H1 (cell line): Measurements from ENCODE around the gene C1orf21. TPM values are rescaled to one million over a fixed set of nuclear protein-coding genes. Genes with fewer than 3 reads are reported as not detected.

Source experiments
- polyA plus RNA-seq, 7 experiments: library from polyadenylated mRNA; depleted of rRNA in 3 of 7; stranded (reverse) in 5 of 7; unstranded in 2 of 7; fragments of >200 nt in 5 of 7; fragments of 200-250 nt in 2 of 7; gene quantifications; 1 replicate in 5 of 7; 2 replicates in 1 of 7; 4 replicates in 1 of 7; pipeline versions ENCODE4 v1.2.1 to v1.2.3, GENCODE V29; 2011 to 2013; ENCODE audit warnings: missing spikeins in 2 of 7, mixed read lengths in 2 of 7
- total RNA-seq: library from RNA; stranded (reverse); fragmentation: NEBNext Ultra II Directional; extraction: Animal tissue kit (Norgen Biotek cat#: 25700); gene quantifications from 2 replicates; pipeline ENCODE4 v1.2.1, GENCODE V29; 2021
- TF ChIP-seq, protein P1 (sequence below): fragments of 300-600 bp; sonication (generic); IDR thresholded peaks from 2 replicates; pipeline ENCODE4 v1.7.1; 2012; ENCODE audit warnings: low read length, moderate library complexity, mild to moderate bottlenecking, inconsistent platforms; ENCODE audit not compliant: insufficient replicate concordance

Gene C1orf21
- total and polyA plus RNA-seq, 2 of the 8 experiments (the other 6 are each of a cell fraction or from before 2014, with no cell fraction given), result 16.6 to 51.0 TPM

GRCh38 chr1:184615301-184615700, 228.5 kb downstream of the C1orf21 start (continued):
- TF ChIP-seq, protein P1, sequence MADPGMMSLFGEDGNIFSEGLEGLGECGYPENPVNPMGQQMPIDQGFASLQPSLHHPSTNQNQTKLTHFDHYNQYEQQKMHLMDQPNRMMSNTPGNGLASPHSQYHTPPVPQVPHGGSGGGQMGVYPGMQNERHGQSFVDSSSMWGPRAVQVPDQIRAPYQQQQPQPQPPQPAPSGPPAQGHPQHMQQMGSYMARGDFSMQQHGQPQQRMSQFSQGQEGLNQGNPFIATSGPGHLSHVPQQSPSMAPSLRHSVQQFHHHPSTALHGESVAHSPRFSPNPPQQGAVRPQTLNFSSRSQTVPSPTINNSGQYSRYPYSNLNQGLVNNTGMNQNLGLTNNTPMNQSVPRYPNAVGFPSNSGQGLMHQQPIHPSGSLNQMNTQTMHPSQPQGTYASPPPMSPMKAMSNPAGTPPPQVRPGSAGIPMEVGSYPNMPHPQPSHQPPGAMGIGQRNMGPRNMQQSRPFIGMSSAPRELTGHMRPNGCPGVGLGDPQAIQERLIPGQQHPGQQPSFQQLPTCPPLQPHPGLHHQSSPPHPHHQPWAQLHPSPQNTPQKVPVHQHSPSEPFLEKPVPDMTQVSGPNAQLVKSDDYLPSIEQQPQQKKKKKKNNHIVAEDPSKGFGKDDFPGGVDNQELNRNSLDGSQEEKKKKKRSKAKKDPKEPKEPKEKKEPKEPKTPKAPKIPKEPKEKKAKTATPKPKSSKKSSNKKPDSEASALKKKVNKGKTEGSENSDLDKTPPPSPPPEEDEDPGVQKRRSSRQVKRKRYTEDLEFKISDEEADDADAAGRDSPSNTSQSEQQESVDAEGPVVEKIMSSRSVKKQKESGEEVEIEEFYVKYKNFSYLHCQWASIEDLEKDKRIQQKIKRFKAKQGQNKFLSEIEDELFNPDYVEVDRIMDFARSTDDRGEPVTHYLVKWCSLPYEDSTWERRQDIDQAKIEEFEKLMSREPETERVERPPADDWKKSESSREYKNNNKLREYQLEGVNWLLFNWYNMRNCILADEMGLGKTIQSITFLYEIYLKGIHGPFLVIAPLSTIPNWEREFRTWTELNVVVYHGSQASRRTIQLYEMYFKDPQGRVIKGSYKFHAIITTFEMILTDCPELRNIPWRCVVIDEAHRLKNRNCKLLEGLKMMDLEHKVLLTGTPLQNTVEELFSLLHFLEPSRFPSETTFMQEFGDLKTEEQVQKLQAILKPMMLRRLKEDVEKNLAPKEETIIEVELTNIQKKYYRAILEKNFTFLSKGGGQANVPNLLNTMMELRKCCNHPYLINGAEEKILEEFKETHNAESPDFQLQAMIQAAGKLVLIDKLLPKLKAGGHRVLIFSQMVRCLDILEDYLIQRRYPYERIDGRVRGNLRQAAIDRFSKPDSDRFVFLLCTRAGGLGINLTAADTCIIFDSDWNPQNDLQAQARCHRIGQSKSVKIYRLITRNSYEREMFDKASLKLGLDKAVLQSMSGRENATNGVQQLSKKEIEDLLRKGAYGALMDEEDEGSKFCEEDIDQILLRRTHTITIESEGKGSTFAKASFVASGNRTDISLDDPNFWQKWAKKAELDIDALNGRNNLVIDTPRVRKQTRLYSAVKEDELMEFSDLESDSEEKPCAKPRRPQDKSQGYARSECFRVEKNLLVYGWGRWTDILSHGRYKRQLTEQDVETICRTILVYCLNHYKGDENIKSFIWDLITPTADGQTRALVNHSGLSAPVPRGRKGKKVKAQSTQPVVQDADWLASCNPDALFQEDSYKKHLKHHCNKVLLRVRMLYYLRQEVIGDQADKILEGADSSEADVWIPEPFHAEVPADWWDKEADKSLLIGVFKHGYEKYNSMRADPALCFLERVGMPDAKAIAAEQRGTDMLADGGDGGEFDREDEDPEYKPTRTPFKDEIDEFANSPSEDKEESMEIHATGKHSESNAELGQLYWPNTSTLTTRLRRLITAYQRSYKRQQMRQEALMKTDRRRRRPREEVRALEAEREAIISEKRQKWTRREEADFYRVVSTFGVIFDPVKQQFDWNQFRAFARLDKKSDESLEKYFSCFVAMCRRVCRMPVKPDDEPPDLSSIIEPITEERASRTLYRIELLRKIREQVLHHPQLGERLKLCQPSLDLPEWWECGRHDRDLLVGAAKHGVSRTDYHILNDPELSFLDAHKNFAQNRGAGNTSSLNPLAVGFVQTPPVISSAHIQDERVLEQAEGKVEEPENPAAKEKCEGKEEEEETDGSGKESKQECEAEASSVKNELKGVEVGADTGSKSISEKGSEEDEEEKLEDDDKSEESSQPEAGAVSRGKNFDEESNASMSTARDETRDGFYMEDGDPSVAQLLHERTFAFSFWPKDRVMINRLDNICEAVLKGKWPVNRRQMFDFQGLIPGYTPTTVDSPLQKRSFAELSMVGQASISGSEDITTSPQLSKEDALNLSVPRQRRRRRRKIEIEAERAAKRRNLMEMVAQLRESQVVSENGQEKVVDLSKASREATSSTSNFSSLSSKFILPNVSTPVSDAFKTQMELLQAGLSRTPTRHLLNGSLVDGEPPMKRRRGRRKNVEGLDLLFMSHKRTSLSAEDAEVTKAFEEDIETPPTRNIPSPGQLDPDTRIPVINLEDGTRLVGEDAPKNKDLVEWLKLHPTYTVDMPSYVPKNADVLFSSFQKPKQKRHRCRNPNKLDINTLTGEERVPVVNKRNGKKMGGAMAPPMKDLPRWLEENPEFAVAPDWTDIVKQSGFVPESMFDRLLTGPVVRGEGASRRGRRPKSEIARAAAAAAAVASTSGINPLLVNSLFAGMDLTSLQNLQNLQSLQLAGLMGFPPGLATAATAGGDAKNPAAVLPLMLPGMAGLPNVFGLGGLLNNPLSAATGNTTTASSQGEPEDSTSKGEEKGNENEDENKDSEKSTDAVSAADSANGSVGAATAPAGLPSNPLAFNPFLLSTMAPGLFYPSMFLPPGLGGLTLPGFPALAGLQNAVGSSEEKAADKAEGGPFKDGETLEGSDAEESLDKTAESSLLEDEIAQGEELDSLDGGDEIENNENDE, result no peak
